Neuronal stem cell (in vitro differentiated cells): ENCODE data around the gene ZNF428.

Experiments used
- DNase-seq: peaks from one replicate; pipeline ENCODE4 v3.0.0-alpha.2; 2013; ENCODE audit warnings: low spot score
- H2AFZ ChIP-seq: one replicate; pipeline ENCODE4 v1.6.1; 2013; ENCODE audit warnings: mild to moderate bottlenecking, low read length, inconsistent platforms
- H2AK5ac ChIP-seq: 2 replicates; pipeline ENCODE4 v1.6.1; 2013; ENCODE audit warnings: low read depth, mild to moderate bottlenecking, inconsistent platforms, low read length, moderate library complexity, mixed read lengths
- H2BK120ac ChIP-seq: 2 replicates; pipeline ENCODE4 v1.6.1; 2013; ENCODE audit warnings: low read depth, mild to moderate bottlenecking, inconsistent platforms, low read length, moderate library complexity, mixed read lengths
- H2BK12ac ChIP-seq: one replicate; pipeline ENCODE4 v1.6.1; 2013; ENCODE audit warnings: low read length, inconsistent platforms
- H2BK15ac ChIP-seq: 2 replicates; pipeline ENCODE4 v1.6.1; 2013; ENCODE audit warnings: mild to moderate bottlenecking, low read length, inconsistent platforms, mixed read lengths
- H2BK5ac ChIP-seq: one replicate; pipeline ENCODE4 v1.6.1; 2013; ENCODE audit warnings: inconsistent platforms, mild to moderate bottlenecking, low read length, moderate library complexity
- H3K14ac ChIP-seq: one replicate; pipeline ENCODE4 v1.6.1; 2013; ENCODE audit warnings: low read length, inconsistent platforms
- H3K18ac ChIP-seq: 2 replicates; pipeline ENCODE4 v1.6.1; 2013; ENCODE audit warnings: low read length, inconsistent platforms
- H3K23ac ChIP-seq: 2 replicates; pipeline ENCODE4 v1.6.1; 2013; ENCODE audit warnings: low read depth, mild to moderate bottlenecking, mixed read lengths, low read length, inconsistent platforms; ENCODE audit not compliant: poor library complexity
- H3K27ac ChIP-seq: replicated peaks from 3 replicates; pipeline ENCODE4 v1.5.1; 2013; ENCODE audit warnings: low read length, inconsistent platforms
- H3K27me3 ChIP-seq, 3 experiments: 2 replicates each; pipeline ENCODE4 v1.6.1; 2013; ENCODE audit warnings: low read length in 3 of 3, mild to moderate bottlenecking in 2 of 3, inconsistent platforms in 1 of 3, low read depth in 1 of 3, mixed read lengths in 1 of 3, moderate library complexity in 1 of 3; ENCODE audit not compliant: control insufficient read depth in 3 of 3, insufficient read depth in 3 of 3
- H3K36me3 ChIP-seq, 2 donors: replicated peaks in 1 of 2; 2 replicates each; pipeline ENCODE4 v1.6.1; 2013; ENCODE audit warnings: low read length in 2 of 2; ENCODE audit not compliant: control insufficient read depth in 2 of 2, insufficient read depth in 2 of 2
- H3K4ac ChIP-seq: 2 replicates; pipeline ENCODE4 v1.6.1; 2013; ENCODE audit warnings: inconsistent platforms, mild to moderate bottlenecking, low read length, moderate library complexity
- H3K4me1 ChIP-seq, 2 donors: 1 replicate in 1 of 2; 2 replicates in 1 of 2; pipeline ENCODE4 v1.6.1; 2013; ENCODE audit warnings: low read length in 2 of 2, low read depth in 1 of 2; ENCODE audit not compliant: control insufficient read depth in 2 of 2, insufficient read depth in 1 of 2
- H3K4me2 ChIP-seq: one replicate; pipeline ENCODE4 v1.6.1; 2013; ENCODE audit warnings: mild to moderate bottlenecking, low read length, inconsistent platforms; ENCODE audit not compliant: insufficient read depth, poor library complexity, severe bottlenecking
- H3K4me3 ChIP-seq, 2 donors: 2 replicates each; pipeline ENCODE4 v1.5.1; 2013; ENCODE audit warnings: low read length in 2 of 2, mild to moderate bottlenecking in 2 of 2, inconsistent platforms in 1 of 2, moderate library complexity in 1 of 2
- H3K79me1 ChIP-seq: one replicate; pipeline ENCODE4 v1.6.1; 2013; ENCODE audit warnings: low read depth, mild to moderate bottlenecking, inconsistent platforms, low read length, moderate library complexity
- H3K9ac ChIP-seq: one replicate; pipeline ENCODE4 v1.6.1; 2013; ENCODE audit warnings: mild to moderate bottlenecking, low read depth, low read length, inconsistent platforms; ENCODE audit not compliant: poor library complexity
- H3K9me3 ChIP-seq, 2 donors: replicated peaks in 1 of 2; 2 replicates each; pipeline versions ENCODE3 to v1.6.1; 2013; ENCODE audit warnings: low read length in 2 of 2, mild to moderate bottlenecking in 2 of 2, inconsistent platforms in 1 of 2, low read depth in 1 of 2, mixed read lengths in 1 of 2, moderate library complexity in 1 of 2; ENCODE audit not compliant: control insufficient read depth in 2 of 2, insufficient read depth in 1 of 2
- H4K8ac ChIP-seq: one replicate; pipeline ENCODE4 v1.6.1; 2013; ENCODE audit warnings: low read depth, mild to moderate bottlenecking, inconsistent platforms, low read length, moderate library complexity
- H4K91ac ChIP-seq: one replicate; pipeline ENCODE4 v1.6.1; 2013; ENCODE audit warnings: low read length, low read depth, mild to moderate bottlenecking, inconsistent platforms; ENCODE audit not compliant: poor library complexity
- WGBS, 2 donors: extraction: QIAGEN DNeasy Blood & Tissue Kit; methylation state at CpG; one replicate each; pipeline ENCODE4 v1.1.7; 2013; ENCODE audit warnings: missing lambda C conversion rate in 2 of 2, mixed read lengths in 1 of 2; ENCODE audit not compliant: insufficient read length in 2 of 2, insufficient replicate concordance in 1 of 2; ENCODE audit errors: extremely low coverage in 2 of 2; 5-methylcytosine and 5-hydroxymethylcytosine counted together

Gene ZNF428

DNA sequence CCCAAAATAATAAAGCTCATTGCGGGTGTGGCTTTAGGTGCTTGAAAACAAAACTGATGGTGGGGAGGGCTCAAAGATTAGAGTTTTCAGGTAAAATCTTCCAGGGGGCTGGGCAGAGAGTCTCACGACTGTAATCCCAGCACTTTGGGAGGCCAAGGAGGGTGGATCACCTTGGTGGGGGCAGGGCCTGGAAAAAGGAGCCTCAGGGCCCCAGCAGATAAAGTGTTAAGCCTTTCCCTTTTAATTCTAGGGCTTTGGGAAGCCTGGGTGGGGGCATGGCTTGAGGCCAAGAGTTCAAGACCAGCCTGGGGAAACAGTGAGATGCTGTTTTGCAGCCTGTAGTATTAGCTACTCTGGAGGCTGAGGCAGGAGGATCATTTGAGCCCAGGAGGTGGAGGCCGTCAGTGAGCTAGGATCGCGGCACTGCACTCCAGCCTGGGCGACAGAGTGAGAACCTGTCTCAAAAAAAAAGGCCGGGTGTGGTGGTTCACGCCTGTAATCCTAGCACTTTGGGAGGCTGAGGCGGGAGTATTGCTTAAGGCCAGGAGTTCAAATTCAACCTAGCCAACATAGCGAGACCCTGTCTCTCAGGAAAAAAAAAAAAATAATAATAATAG, 25.2 kb downstream of the ZNF428 start:
- Histone ChIP-seq H2AK5ac (no peak overlapping the region), H4K91ac (no peak overlapping the region), H2BK120ac (no peak overlapping the region), H3K4ac (no peak overlapping the region), H2BK12ac (no peak overlapping the region), H2BK15ac (no peak overlapping the region), H4K8ac (no peak overlapping the region), H3K9ac (no peak overlapping the region), H3K9me3 (no peaks in the 10 kb centered on the region), H3K14ac (no peak overlapping the region), H3K4me2 (no peak overlapping the region), H2BK5ac (no peak overlapping the region), H3K27me3 (no peaks in the 10 kb centered on the region), H3K27ac (no peak overlapping the region), H3K4me1 (peaks cover 7 to 8% of the 10 kb centered on the region in 2 donors), H3K18ac (no peak overlapping the region), H3K4me3 (peak overlapping the region in 1 of 2 donors; percentile 60), H2AFZ (no peak overlapping the region), H3K23ac (no peak overlapping the region), H3K36me3 (peaks cover 29 to 68% of the 10 kb centered on the region in 2 donors), H3K79me1 (peaks cover 17% of the 10 kb centered on the region)
- WGBS, 2 donors, result no CpG with 5 or more reads among the region's 10 CpGs
- no peak for DNase-seq

DNA sequence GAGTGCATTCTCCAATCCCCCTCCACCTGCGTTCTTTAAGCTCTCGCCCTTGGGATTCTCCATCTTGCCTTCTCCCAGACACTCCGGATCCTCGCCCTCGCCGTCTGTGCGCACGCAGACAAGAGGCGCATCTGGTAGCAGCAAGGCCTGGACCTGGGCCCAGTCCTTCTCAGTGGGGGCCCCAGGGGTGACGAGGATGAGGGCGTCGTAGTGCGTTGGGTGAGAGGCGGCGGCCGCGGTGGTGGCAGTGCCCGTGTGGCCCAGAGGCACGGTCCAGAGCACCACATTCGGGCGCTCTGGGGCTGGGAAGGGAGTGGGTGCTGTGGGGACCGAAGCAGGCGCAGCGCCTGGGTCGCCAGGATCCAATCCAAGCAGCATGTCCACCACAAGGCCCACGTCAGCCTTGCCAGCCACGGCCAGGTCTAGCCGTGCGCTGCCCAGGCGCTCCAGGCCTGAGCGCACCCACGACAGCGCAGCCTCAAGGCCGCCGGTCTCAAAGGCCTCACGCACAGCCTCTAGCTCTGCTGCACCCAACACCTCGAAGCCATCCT, 26.6 kb downstream of the ZNF428 start:
- peak overlapping the region; percentile 45 for H3K23ac ChIP-seq
- no peak overlapping the region for H2BK120ac ChIP-seq
- peaks cover 30 to 62% of the 10 kb centered on the region in 2 donors for H3K36me3 ChIP-seq
- WGBS, 2 donors, result no CpG with 5 or more reads among the region's 37 CpGs
- peaks cover 17% of the 10 kb centered on the region for H3K79me1 ChIP-seq
- peak overlapping the region; percentile 46 for H3K9ac ChIP-seq
- H3K27ac ChIP-seq, result no peak overlapping the region
- no peak overlapping the region for H2BK15ac ChIP-seq
- H3K27me3 ChIP-seq, result no peaks in the 10 kb centered on the region
- peaks cover 7 to 8% of the 10 kb centered on the region in 2 donors for H3K4me1 ChIP-seq
- no peak overlapping the region for H4K91ac ChIP-seq
- no peak overlapping the region for H3K4ac ChIP-seq
- H2AFZ ChIP-seq, result no peak overlapping the region
- no peak overlapping the region for H2AK5ac ChIP-seq
- no peaks in the 10 kb centered on the region for H3K9me3 ChIP-seq
- no peak overlapping the region for H4K8ac ChIP-seq
- peak overlapping the region; percentile 33 for H3K18ac ChIP-seq
- H3K4me2 ChIP-seq, result no peak overlapping the region
- no peak for DNase-seq
- no peak overlapping the region for H2BK12ac ChIP-seq
- H2BK5ac ChIP-seq, result no peak overlapping the region
- no peak overlapping the region for H3K14ac ChIP-seq
- H3K4me3 ChIP-seq, result peak overlapping the region in 1 of 2 donors; percentile 30

DNA sequence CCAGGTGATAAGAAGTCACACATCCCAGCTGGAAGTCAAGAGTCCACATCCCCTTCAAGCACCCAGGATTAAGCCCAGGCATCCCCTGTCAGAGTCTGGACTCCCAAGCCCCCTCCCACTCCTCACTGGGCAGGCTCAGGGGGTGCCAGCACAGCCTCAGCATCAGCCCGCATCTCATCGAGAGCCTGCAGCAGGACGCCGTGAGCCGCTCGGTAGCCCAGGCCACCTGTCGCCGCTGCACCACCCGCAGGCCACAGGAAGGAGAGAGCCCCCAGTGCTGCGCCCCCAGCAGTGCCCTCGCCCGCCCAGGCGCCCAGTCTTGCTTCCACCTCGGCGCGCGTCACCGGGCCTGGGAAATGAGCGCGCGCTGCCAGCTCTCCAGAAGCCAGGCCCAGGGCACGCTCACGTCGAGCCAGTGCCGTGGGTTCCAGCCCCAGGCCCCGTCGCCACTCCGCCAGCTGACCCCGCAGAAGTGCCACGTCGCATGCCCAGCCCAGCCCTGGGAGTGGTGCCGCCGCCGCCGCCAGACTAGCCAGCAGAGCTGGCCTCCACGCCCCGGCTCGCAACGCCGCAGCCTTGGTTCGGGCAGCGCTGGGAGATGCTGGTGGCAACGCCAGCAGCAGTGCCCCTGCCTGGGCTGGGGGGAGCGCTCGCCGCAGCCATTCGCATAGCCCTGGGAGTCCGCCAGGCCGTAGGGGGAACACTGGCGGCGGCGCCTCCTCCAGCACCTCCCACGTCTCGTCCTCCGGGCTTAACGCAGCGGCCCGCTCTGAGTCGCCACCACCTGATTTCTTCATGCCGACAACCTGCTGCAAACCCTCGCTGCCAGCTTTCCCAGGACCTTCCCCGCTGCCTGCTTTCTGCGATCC, 27.3 kb downstream of the ZNF428 start:
- H3K79me1 ChIP-seq, result peaks cover 16% of the 10 kb centered on the region
- H3K9ac ChIP-seq, result no peak overlapping the region
- H2BK12ac ChIP-seq, result no peak overlapping the region
- H3K4me3 ChIP-seq, result no peak overlapping the region
- WGBS, 2 donors, result no CpG with 5 or more reads among the region's 63 CpGs
- H2BK120ac ChIP-seq, result no peak overlapping the region
- no peak overlapping the region for H2AK5ac ChIP-seq
- no peak overlapping the region for H2BK15ac ChIP-seq
- H3K9me3 ChIP-seq, result no peaks in the 10 kb centered on the region
- H2BK5ac ChIP-seq, result peak overlapping the region; percentile 43
- no peaks in the 10 kb centered on the region for H3K27me3 ChIP-seq
- H4K8ac ChIP-seq, result no peak overlapping the region
- H3K36me3 ChIP-seq, result peaks cover 30 to 63% of the 10 kb centered on the region in 2 donors
- no peak overlapping the region for H3K18ac ChIP-seq
- H2AFZ ChIP-seq, result no peak overlapping the region
- H3K27ac ChIP-seq, result no peak overlapping the region
- peak overlapping the region; percentile 45 for H3K23ac ChIP-seq
- no peak overlapping the region for H4K91ac ChIP-seq
- H3K4me2 ChIP-seq, result no peak overlapping the region
- DNase-seq, result no peak
- no peak overlapping the region for H3K4ac ChIP-seq
- H3K4me1 ChIP-seq, result peaks cover 4% of the 10 kb centered on the region in 2 donors
- H3K14ac ChIP-seq, result no peak overlapping the region

DNA sequence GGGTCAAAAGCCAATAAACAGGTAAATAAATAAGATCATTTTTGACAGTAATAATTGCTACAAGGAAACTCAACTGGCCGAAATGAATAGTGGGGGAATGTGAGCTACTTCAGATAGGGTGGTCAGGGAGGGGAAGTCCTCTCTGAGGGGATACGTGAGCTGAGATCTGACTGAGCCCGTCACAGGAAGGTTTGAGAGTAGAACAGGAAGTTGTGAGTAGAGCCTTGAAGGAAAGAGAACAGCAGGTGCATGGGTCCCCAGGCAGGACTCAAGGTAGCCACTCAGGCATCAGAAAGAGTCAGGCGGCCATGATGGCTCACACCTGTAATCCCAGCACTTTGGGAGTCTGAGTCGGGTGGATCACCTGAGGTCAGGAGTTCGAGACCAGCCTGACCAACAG, 29.8 kb downstream of the ZNF428 start:
- no peak overlapping the region for H2BK5ac ChIP-seq
- no peak for DNase-seq

More for the DNA sequence above, 29.8 kb downstream of the ZNF428 start:
- H3K14ac ChIP-seq, result no peak overlapping the region
- H3K18ac ChIP-seq, result no peak overlapping the region
- no peak overlapping the region for H2BK15ac ChIP-seq
- no peak overlapping the region for H3K4me3 ChIP-seq
- H2AK5ac ChIP-seq, result no peak overlapping the region
- peaks cover 18% of the 10 kb centered on the region for H3K79me1 ChIP-seq
- H3K9ac ChIP-seq, result no peak overlapping the region
- no peak overlapping the region for H4K91ac ChIP-seq
- no peak overlapping the region for H3K4me2 ChIP-seq
- H3K23ac ChIP-seq, result no peak overlapping the region
- H3K27ac ChIP-seq, result no peak overlapping the region
- no CpG with 5 or more reads among the region's 6 CpGs for WGBS, 2 donors
- no peaks in the 10 kb centered on the region for H3K4me1 ChIP-seq
- no peak overlapping the region for H3K4ac ChIP-seq
- no peak overlapping the region for H2AFZ ChIP-seq
- H2BK12ac ChIP-seq, result no peak overlapping the region
- peaks cover 35 to 71% of the 10 kb centered on the region in 2 donors for H3K36me3 ChIP-seq
- no peaks in the 10 kb centered on the region for H3K9me3 ChIP-seq
- no peak overlapping the region for H2BK120ac ChIP-seq
- no peaks in the 10 kb centered on the region for H3K27me3 ChIP-seq
- H4K8ac ChIP-seq, result no peak overlapping the region
